ENCODE data around the gene CPE. TPM values are rescaled to one million over a fixed set of nuclear protein-coding genes. Genes with fewer than 3 reads are reported as not detected.

CPE gene
- total RNA-seq, 2 donors from 2014 or later: 56.8 to 93.6 TPM

GRCh38 chr4:165379678-165380064 lies 863 bp downstream of the CPE start:
- peak overlapping the region; percentile 65 to 78 for H3K27ac ChIP-seq
- H3K9me3 ChIP-seq: peaks cover 0 to 4% of the 10 kb centered on the region in 2 donors
- H3K27me3 ChIP-seq: no peaks in the 10 kb centered on the region
- TF ChIP-seq CTCF (IDR thresholded peaks at IDR 0.05): no peak
- no peaks in the 10 kb centered on the region for H3K36me3 ChIP-seq
- no peaks in the 10 kb centered on the region for H3K4me1 ChIP-seq
- H3K4me3 ChIP-seq: peak overlapping the region; percentile 46 to 69
- DNase-seq (ENCODE audit: low spot score): no peak

GRCh38 chr4:165380805-165381204 lies 2.0 kb downstream of the CPE start:
- no peak overlapping the region for H3K4me3 ChIP-seq
- no peaks in the 10 kb centered on the region for H3K36me3 ChIP-seq
- no peaks in the 10 kb centered on the region for H3K4me1 ChIP-seq
- H3K27me3 ChIP-seq: no peaks in the 10 kb centered on the region
- H3K9me3 ChIP-seq: no peaks in the 10 kb centered on the region
- TF ChIP-seq CTCF (IDR thresholded peaks at IDR 0.05): no peak
- H3K27ac ChIP-seq: no peak overlapping the region
- no peak for DNase-seq (ENCODE audit: low spot score)

- no peaks in the 10 kb centered on the region for H3K4me1 ChIP-seq
- no peaks in the 10 kb centered on the region for H3K27me3 ChIP-seq
- no peaks in the 10 kb centered on the region for H3K36me3 ChIP-seq
- no peak for TF ChIP-seq CTCF (IDR thresholded peaks at IDR 0.05)
- H3K9me3 ChIP-seq: no peaks in the 10 kb centered on the region
- DNase-seq (ENCODE audit: low spot score): no peak
- H3K27ac ChIP-seq: no peak overlapping the region
- no peak overlapping the region for H3K4me3 ChIP-seq
Measured at GRCh38 chr4:165381821-165382373, 3.1 kb downstream of the CPE start.

GRCh38 chr4:165382640-165383039 lies 3.8 kb downstream of the CPE start:
- Histone ChIP-seq H3K27ac (no peak overlapping the region), H3K27me3 (no peaks in the 10 kb centered on the region), H3K4me1 (no peaks in the 10 kb centered on the region), H3K36me3 (no peaks in the 10 kb centered on the region), H3K9me3 (no peaks in the 10 kb centered on the region), H3K4me3 (no peak overlapping the region)
- no peak for DNase-seq (ENCODE audit: low spot score)
- TF ChIP-seq CTCF (IDR thresholded peaks at IDR 0.05): no peak

GRCh38 chr4:165383591-165384073 lies 4.8 kb downstream of the CPE start:
- no peaks in the 10 kb centered on the region for H3K4me1 ChIP-seq
- DNase-seq (ENCODE audit: low spot score): no peak
- H3K27ac ChIP-seq: peak overlapping the region; percentile 5 to 12
- no peaks in the 10 kb centered on the region for H3K36me3 ChIP-seq
- no peak overlapping the region for H3K4me3 ChIP-seq
- H3K27me3 ChIP-seq: peaks cover 0 to 4% of the 10 kb centered on the region in 2 donors
- no peaks in the 10 kb centered on the region for H3K9me3 ChIP-seq
- TF ChIP-seq CTCF (IDR thresholded peaks at IDR 0.05): no peak

- Histone ChIP-seq H3K4me3 (no peak overlapping the region), H3K4me1 (no peaks in the 10 kb centered on the region), H3K9me3 (no peaks in the 10 kb centered on the region), H3K36me3 (no peaks in the 10 kb centered on the region), H3K27me3 (peaks cover 0 to 4% of the 10 kb centered on the region in 2 donors), H3K27ac (no peak overlapping the region)
- TF ChIP-seq CTCF (IDR thresholded peaks at IDR 0.05): no peak
- no peak for DNase-seq (ENCODE audit: low spot score)
Measured at GRCh38 chr4:165384186-165384585, 5.4 kb downstream of the CPE start.
